ENCODE results near the gene SMARCC2. TPM values are rescaled to one million over a fixed set of nuclear protein-coding genes. Genes with fewer than 3 reads are reported as not detected.

Gene SMARCC2
- total and polyA plus RNA-seq, 9 of the 15 experiments (the other 6 are each of a cell fraction or from before 2014, with no cell fraction given), result 11.9 to 86.0 (median 36.6) TPM

- TF ChIP-seq, protein P1, sequence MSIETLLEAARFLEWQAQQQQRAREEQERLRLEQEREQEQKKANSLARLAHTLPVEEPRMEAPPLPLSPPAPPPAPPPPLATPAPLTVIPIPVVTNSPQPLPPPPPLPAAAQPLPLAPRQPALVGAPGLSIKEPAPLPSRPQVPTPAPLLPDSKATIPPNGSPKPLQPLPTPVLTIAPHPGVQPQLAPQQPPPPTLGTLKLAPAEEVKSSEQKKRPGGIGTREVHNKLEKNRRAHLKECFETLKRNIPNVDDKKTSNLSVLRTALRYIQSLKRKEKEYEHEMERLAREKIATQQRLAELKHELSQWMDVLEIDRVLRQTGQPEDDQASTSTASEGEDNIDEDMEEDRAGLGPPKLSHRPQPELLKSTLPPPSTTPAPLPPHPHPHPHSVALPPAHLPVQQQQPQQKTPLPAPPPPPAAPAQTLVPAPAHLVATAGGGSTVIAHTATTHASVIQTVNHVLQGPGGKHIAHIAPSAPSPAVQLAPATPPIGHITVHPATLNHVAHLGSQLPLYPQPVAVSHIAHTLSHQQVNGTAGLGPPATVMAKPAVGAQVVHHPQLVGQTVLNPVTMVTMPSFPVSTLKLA (conservative IDR thresholded peaks at IDR 0.05), result peak; percentile 73 to 82; a peak in 3 of 4 replicates
- TF ChIP-seq SMAD3 (CRISPR knock-in tag; conservative IDR thresholded peaks at IDR 0.05), result no peak
- TF ChIP-seq, protein P2, sequence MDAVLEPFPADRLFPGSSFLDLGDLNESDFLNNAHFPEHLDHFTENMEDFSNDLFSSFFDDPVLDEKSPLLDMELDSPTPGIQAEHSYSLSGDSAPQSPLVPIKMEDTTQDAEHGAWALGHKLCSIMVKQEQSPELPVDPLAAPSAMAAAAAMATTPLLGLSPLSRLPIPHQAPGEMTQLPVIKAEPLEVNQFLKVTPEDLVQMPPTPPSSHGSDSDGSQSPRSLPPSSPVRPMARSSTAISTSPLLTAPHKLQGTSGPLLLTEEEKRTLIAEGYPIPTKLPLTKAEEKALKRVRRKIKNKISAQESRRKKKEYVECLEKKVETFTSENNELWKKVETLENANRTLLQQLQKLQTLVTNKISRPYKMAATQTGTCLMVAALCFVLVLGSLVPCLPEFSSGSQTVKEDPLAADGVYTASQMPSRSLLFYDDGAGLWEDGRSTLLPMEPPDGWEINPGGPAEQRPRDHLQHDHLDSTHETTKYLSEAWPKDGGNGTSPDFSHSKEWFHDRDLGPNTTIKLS (IDR thresholded peaks at IDR 0.05; ENCODE audit: borderline replicate concordance, low read depth), result peak; percentile 79; the same call in 1 of the 2 replicates
- TF ChIP-seq TAF1 (IDR thresholded peaks at IDR 0.05; ENCODE audit: control insufficient read depth, extremely low read depth, insufficient read depth, low read length, severe bottlenecking), result peak; percentile 62
- TF ChIP-seq, protein P3, sequence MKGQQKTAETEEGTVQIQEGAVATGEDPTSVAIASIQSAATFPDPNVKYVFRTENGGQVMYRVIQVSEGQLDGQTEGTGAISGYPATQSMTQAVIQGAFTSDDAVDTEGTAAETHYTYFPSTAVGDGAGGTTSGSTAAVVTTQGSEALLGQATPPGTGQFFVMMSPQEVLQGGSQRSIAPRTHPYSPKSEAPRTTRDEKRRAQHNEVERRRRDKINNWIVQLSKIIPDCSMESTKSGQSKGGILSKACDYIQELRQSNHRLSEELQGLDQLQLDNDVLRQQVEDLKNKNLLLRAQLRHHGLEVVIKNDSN (CRISPR knock-in tag; IDR thresholded peaks at IDR 0.05), result no peak
- TF ChIP-seq FOXA1 (IDR thresholded peaks at IDR 0.05; ENCODE audit: borderline replicate concordance), result no peak
- TF ChIP-seq CHD2 (IDR thresholded peaks at IDR 0.05; ENCODE audit: low read depth, low read length), result peak; percentile 79
- peak; percentile 72; the same call in 1 of the 2 replicates for TF ChIP-seq MITF (IDR thresholded peaks at IDR 0.05)
- TF ChIP-seq, protein P4, sequence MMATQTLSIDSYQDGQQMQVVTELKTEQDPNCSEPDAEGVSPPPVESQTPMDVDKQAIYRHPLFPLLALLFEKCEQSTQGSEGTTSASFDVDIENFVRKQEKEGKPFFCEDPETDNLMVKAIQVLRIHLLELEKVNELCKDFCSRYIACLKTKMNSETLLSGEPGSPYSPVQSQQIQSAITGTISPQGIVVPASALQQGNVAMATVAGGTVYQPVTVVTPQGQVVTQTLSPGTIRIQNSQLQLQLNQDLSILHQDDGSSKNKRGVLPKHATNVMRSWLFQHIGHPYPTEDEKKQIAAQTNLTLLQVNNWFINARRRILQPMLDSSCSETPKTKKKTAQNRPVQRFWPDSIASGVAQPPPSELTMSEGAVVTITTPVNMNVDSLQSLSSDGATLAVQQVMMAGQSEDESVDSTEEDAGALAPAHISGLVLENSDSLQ (IDR thresholded peaks at IDR 0.05), result 0 out of 2 replicates have a peak, but pooled peaks have one; percentile 6
- TF ChIP-seq GATAD2B (IDR thresholded peaks at IDR 0.05; ENCODE audit: borderline replicate concordance), result peak; percentile 52; the same call in 1 of the 2 replicates
- TF ChIP-seq FOXK2 (conservative IDR thresholded peaks at IDR 0.05 in 1 of 2, IDR thresholded peaks at IDR 0.05 in 1 of 2; ENCODE audit: low read depth in 2 of 2), result peak; percentile 27 to 60; a peak in 3 of 4 replicates
- TF ChIP-seq JUN (IDR thresholded peaks at IDR 0.05; ENCODE audit: borderline replicate concordance, low read depth, low read length), result peak; percentile 78; the same call in 1 of the 2 replicates
- no peak for TF ChIP-seq JUN (CRISPR knock-in tag; IDR thresholded peaks at IDR 0.05; ENCODE audit: borderline replicate concordance)
- peak; percentile 80 for TF ChIP-seq ATF3 (IDR thresholded peaks at IDR 0.05)
- no peak for TF ChIP-seq ATF3 (CRISPR knock-in tag; conservative IDR thresholded peaks at IDR 0.05)
- TF ChIP-seq, protein P5, sequence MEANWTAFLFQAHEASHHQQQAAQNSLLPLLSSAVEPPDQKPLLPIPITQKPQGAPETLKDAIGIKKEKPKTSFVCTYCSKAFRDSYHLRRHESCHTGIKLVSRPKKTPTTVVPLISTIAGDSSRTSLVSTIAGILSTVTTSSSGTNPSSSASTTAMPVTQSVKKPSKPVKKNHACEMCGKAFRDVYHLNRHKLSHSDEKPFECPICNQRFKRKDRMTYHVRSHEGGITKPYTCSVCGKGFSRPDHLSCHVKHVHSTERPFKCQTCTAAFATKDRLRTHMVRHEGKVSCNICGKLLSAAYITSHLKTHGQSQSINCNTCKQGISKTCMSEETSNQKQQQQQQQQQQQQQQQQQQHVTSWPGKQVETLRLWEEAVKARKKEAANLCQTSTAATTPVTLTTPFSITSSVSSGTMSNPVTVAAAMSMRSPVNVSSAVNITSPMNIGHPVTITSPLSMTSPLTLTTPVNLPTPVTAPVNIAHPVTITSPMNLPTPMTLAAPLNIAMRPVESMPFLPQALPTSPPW (CRISPR knock-in tag; IDR thresholded peaks at IDR 0.05), result peak; percentile 96
Observed at GRCh38 chr12:56152132-56152755, 37.0 kb downstream of the SMARCC2 start, which contains the start of gene MYL6B (continued).

All from K562 (cell line).